SK-N-MC (cell line): ENCODE data around the gene IL17RA.

ENCODE experiments used
- EZH2 ChIP-seq: fragments of 200-600 bp; sonication (generic); IDR thresholded peaks from one replicate; pipeline ENCODE4 v1.6.1; 2017; ENCODE audit warnings: antibody characterized with exemption
- POLR2AphosphoS5 ChIP-seq: IDR thresholded peaks from 2 replicates; pipeline ENCODE4 v1.6.1; 2012; ENCODE audit warnings: mild to moderate bottlenecking, low read depth, low read length, borderline replicate concordance

GRCh38 chr22:17140826-17141766 is 56.3 kb downstream of the IL17RA start:
- TF ChIP-seq EZH2 (no peak), POLR2AphosphoS5 (no peak)
